Psoas muscle (tissue), 8 donors: ENCODE data around the gene LCMT2. TPM values are rescaled to one million over a fixed set of nuclear protein-coding genes. Genes with fewer than 3 reads are reported as not detected.

ENCODE experiments used
- ATAC-seq, 4 donors: fragments of 200-7000 bp; cut with Tn5 transposase; one replicate each; pipeline ENCODE4 v1.9.1; 2020; ENCODE audit warnings: moderate library complexity in 3 of 4, mild to moderate bottlenecking in 2 of 4
- DNase-seq, 2 donors: peaks; one replicate each; pipeline ENCODE4 v3.0.0-alpha.2; 2020
- H3K27ac ChIP-seq: fragments of 200-600 bp; one replicate; pipeline ENCODE4 v1.8.0; 2022
- H3K27me3 ChIP-seq, 3 donors: fragments of 200-600 bp in 1 of 3; one replicate each; pipeline versions ENCODE4 v1.6.1 to v1.8.0; 2013 to 2022; ENCODE audit warnings: low read length in 2 of 3, mild to moderate bottlenecking in 2 of 3, moderate library complexity in 1 of 3; ENCODE audit not compliant: insufficient read depth in 3 of 3
- H3K36me3 ChIP-seq, 2 donors: fragments of 200-600 bp in 1 of 2; one replicate each; pipeline versions ENCODE4 v1.6.1 to v1.8.0; 2013 to 2022; ENCODE audit warnings: low read depth in 1 of 2, mild to moderate bottlenecking in 1 of 2, moderate library complexity in 1 of 2; ENCODE audit not compliant: insufficient read depth in 1 of 2
- H3K4me1 ChIP-seq: fragments of 200-600 bp; one replicate; pipeline ENCODE4 v1.8.0; 2022
- H3K4me3 ChIP-seq: fragments of 200-600 bp; one replicate; pipeline ENCODE4 v1.8.0; 2022; ENCODE audit warnings: mild to moderate bottlenecking
- H3K9me3 ChIP-seq: fragments of 200-600 bp; one replicate; pipeline ENCODE4 v1.8.0; 2022
- CTCF ChIP-seq: fragments of 200-600 bp; IDR thresholded peaks from one replicate; pipeline ENCODE4 v1.8.0; 2022; ENCODE audit warnings: antibody characterized with exemption
- WGBS, 3 donors: extraction: QIAGEN DNeasy Blood & Tissue Kit; methylation state at CpG; one replicate each; pipeline versions ENCODE4 v1.1.6 to v1.1.7; 2013; 5-methylcytosine and 5-hydroxymethylcytosine counted together
- intact Hi-C, 2 donors: fragments of 100-400 bp; cut with DNase I; formaldehyde crosslinking; loops; one replicate each; pipeline versions ENCODE4 v1.11.0 to v1.14.2; 2022
- polyA plus RNA-seq, 3 donors: library from polyadenylated mRNA; stranded (reverse); fragments of 200-250 nt; gene quantifications; one replicate each; pipeline ENCODE4 v1.2.3, GENCODE V29; 2013
- total RNA-seq, 4 donors: library from RNA; stranded (reverse); fragmentation: NEBNext Ultra II Directional in 2 of 4; extraction: Animal tissue kit (Norgen Biotek cat#: 25700) in 2 of 4; gene quantifications; one replicate each; pipeline versions ENCODE4 v1.2.1 to v1.2.4, GENCODE V29; 2021 to 2023
- donor health status: healthy with polysubstance abuse.
- donor health status: DM: no; HTN: no; CAD: no; lungs with moderate emphysema.
- donor health status: Bipolar disorder and iron deficiency.
- donor health status: healthy.
- donor health status: DM: yes; HTN: yes; CAD: no.
- donor health status: DM: no; HTN: no; CAD: no.
- donor health status: DM: no; HTN: no; CAD: no.
- donor health status: DM: yes; HTN: yes; CAD: no.

Gene LCMT2
- total and polyA plus RNA-seq, 7 donors, result 2.6 to 7.8 (median 5.6) TPM

- peaks cover 34% of the 10 kb centered on the region for H3K4me1 ChIP-seq
- WGBS, 3 donors, result 69 to 81% (median 74%) methylated on average over 11 to 12 of the region's 12 CpGs
- DNase-seq (no peak), ATAC-seq (no peak)
- no peak for TF ChIP-seq CTCF
- no peak overlapping the region for H3K4me3 ChIP-seq
- intact Hi-C loops, result no loop called here
- no peaks in the 10 kb centered on the region for H3K27me3 ChIP-seq
- H3K27ac ChIP-seq, result peak overlapping the region; percentile 23
- H3K36me3 ChIP-seq, result no peaks in the 10 kb centered on the region
- H3K9me3 ChIP-seq, result peaks cover 1% of the 10 kb centered on the region
Measured at GRCh38 chr15:43276563-43277200, 53.7 kb downstream of the LCMT2 start.

GRCh38 chr15:43275740-43276562 lies 54.4 kb downstream of the LCMT2 start:
- DNase-seq (no peak), ATAC-seq (peak in 1 of 4 donors; percentile 15)
- Histone ChIP-seq H3K27ac (peak overlapping the region; percentile 23), H3K36me3 (no peaks in the 10 kb centered on the region), H3K4me1 (peaks cover 34% of the 10 kb centered on the region), H3K4me3 (no peak overlapping the region), H3K27me3 (no peaks in the 10 kb centered on the region), H3K9me3 (peaks cover 3% of the 10 kb centered on the region)
- TF ChIP-seq CTCF, result no peak
- 48 to 58% (median 53%) methylated on average over 15 of the region's 15 CpGs for WGBS, 3 donors
- intact Hi-C loops, result no loop called here

- Histone ChIP-seq H3K27me3 (no peaks in the 10 kb centered on the region), H3K9me3 (peaks cover 3% of the 10 kb centered on the region), H3K36me3 (no peaks in the 10 kb centered on the region), H3K27ac (peak overlapping the region; percentile 75), H3K4me1 (peaks cover 26% of the 10 kb centered on the region), H3K4me3 (no peak overlapping the region)
- ATAC-seq, result peak; percentile 95 to 99 (median 98)
- 20 to 32% (median 24%) methylated on average over 9 of the region's 9 CpGs for WGBS, 3 donors
- intact Hi-C loops, result loop anchor here in 1 of 2 donors (1.0 kb wide), 1 partner anchor 36 kb away; no protein-coding TSS in a partner anchor
- DNase-seq, result peak; percentile 88 to 96
- no peak for TF ChIP-seq CTCF
Measured at GRCh38 chr15:43274136-43274535, 56.2 kb downstream of the LCMT2 start.

Other genes with a start within 250 kb of the LCMT2 start
- 10 to 100 TPM; 20.4 to 25.1 (median 22.9) TPM for gene UBR1, start 224.5 kb downstream of the LCMT2 start, total RNA-seq
- gene UBR1, start 224.5 kb downstream of the LCMT2 start, polyA plus RNA-seq, result 10 to 100 TPM in 1 of 3 donors, 1 to 10 TPM in 2; 4.8 to 16.2 (median 5.4) TPM
- gene TMEM62, start 197.0 kb downstream of the LCMT2 start, total RNA-seq, result 10 to 100 TPM in 2 of 4 donors, 1 to 10 TPM in 2; 6.3 to 12.1 (median 9.1) TPM
- gene TMEM62, start 197.0 kb downstream of the LCMT2 start, polyA plus RNA-seq, result 10 to 100 TPM in 1 of 3 donors, 1 to 10 TPM in 2; 6.5 to 22.8 (median 6.6) TPM
- gene CCNDBP1, start 145.2 kb downstream of the LCMT2 start, total RNA-seq, result 10 to 100 TPM; 40.7 to 64.3 (median 50.4) TPM
- 10 to 100 TPM; 34.9 to 79.2 (median 36.4) TPM for gene CCNDBP1, start 145.2 kb downstream of the LCMT2 start, polyA plus RNA-seq
- under 1 TPM in 1 of 4 donors, not detected in 3; 0.52 TPM for gene EPB42, start 109.6 kb downstream of the LCMT2 start, total RNA-seq
- not detected for gene EPB42, start 109.6 kb downstream of the LCMT2 start, polyA plus RNA-seq
- gene TGM5, start 63.6 kb downstream of the LCMT2 start, total RNA-seq, result under 1 TPM in 1 of 4 donors, not detected in 3; 0.78 TPM
- under 1 TPM in 2 of 3 donors, not detected in 1; 0.03 to 0.06 TPM for gene TGM5, start 63.6 kb downstream of the LCMT2 start, polyA plus RNA-seq
- 1 to 10 TPM in 1 of 4 donors, under 1 TPM in 1, not detected in 2; 0.86 to 4.8 TPM for gene TGM7, start 28.3 kb downstream of the LCMT2 start, total RNA-seq
- gene TGM7, start 28.3 kb downstream of the LCMT2 start, polyA plus RNA-seq, result under 1 TPM; 0.08 to 0.14 (median 0.11) TPM
- gene ZSCAN29, start 40.5 kb upstream of the LCMT2 start, total RNA-seq, result 10 to 100 TPM; 18.5 to 26.2 (median 21.9) TPM
- 10 to 100 TPM in 1 of 3 donors, 1 to 10 TPM in 2; 5.7 to 31.5 (median 7.2) TPM for gene ZSCAN29, start 40.5 kb upstream of the LCMT2 start, polyA plus RNA-seq
- 10 to 100 TPM; 12.8 to 21.0 (median 19.2) TPM for gene TUBGCP4, start 40.5 kb upstream of the LCMT2 start, total RNA-seq
- 10 to 100 TPM in 2 of 3 donors, 1 to 10 TPM in 1; 6.1 to 12.1 (median 11.9) TPM for gene TUBGCP4, start 40.5 kb upstream of the LCMT2 start, polyA plus RNA-seq
- gene TP53BP1, start 162.6 kb upstream of the LCMT2 start, total RNA-seq, result 10 to 100 TPM; 11.6 to 31.3 (median 24.2) TPM
- 10 to 100 TPM in 2 of 3 donors, 1 to 10 TPM in 1; 7.4 to 13.9 (median 12.8) TPM for gene TP53BP1, start 162.6 kb upstream of the LCMT2 start, polyA plus RNA-seq
- 10 to 100 TPM in 1 of 4 donors, 1 to 10 TPM in 3; 2.7 to 25.1 (median 7.9) TPM for gene MAP1A, start 187.0 kb upstream of the LCMT2 start, total RNA-seq
- gene MAP1A, start 187.0 kb upstream of the LCMT2 start, polyA plus RNA-seq, result 1 to 10 TPM in 2 of 3 donors, under 1 TPM in 1; 0.63 to 1.7 (median 1.3) TPM